Measurements from ENCODE around the gene IMP4. TPM values are rescaled to one million over a fixed set of nuclear protein-coding genes. Genes with fewer than 3 reads are reported as not detected.

IMP4 gene
- total RNA-seq, 1 donor from 2014 or later, result 48.5 TPM

GRCh38 chr2:130303169-130303568 is 39.5 kb upstream of the IMP4 start:
- Mint-ChIP-seq H3K4me1 (ENCODE audit: unreplicated experiment) (no peaks in the 10 kb centered on the region), H3K36me3 (ENCODE audit: unreplicated experiment) (no peaks in the 10 kb centered on the region), H3K9me3 (ENCODE audit: unreplicated experiment) (no peaks in the 10 kb centered on the region), H3K27me3 (ENCODE audit: unreplicated experiment) (peaks cover 13% of the 10 kb centered on the region), H3K4me3 (ENCODE audit: unreplicated experiment) (no peak overlapping the region), H3K27ac (ENCODE audit: unreplicated experiment) (no peak overlapping the region)
- DNase-seq (ENCODE audit: extremely low spot score, unreplicated experiment), result no peak
- no peak for TF ChIP-seq CTCF (IDR thresholded peaks at IDR 0.05)

- no peak for TF ChIP-seq CTCF (IDR thresholded peaks at IDR 0.05)
- Mint-ChIP-seq H3K9me3 (ENCODE audit: unreplicated experiment) (no peaks in the 10 kb centered on the region), H3K27ac (ENCODE audit: unreplicated experiment) (no peak overlapping the region), H3K36me3 (ENCODE audit: unreplicated experiment) (no peaks in the 10 kb centered on the region), H3K27me3 (ENCODE audit: unreplicated experiment) (peaks cover 7% of the 10 kb centered on the region), H3K4me1 (ENCODE audit: unreplicated experiment) (no peaks in the 10 kb centered on the region), H3K4me3 (ENCODE audit: unreplicated experiment) (no peak overlapping the region)
- DNase-seq (ENCODE audit: extremely low spot score, unreplicated experiment), result no peak
Observed at GRCh38 chr2:130304726-130305125, 38.0 kb upstream of the IMP4 start.

GRCh38 chr2:130307850-130308249 is 34.8 kb upstream of the IMP4 start:
- no peak for DNase-seq (ENCODE audit: extremely low spot score, unreplicated experiment)
- Mint-ChIP-seq H3K4me3 (ENCODE audit: unreplicated experiment) (no peak overlapping the region), H3K27me3 (ENCODE audit: unreplicated experiment) (peaks cover 6% of the 10 kb centered on the region), H3K9me3 (ENCODE audit: unreplicated experiment) (no peaks in the 10 kb centered on the region), H3K36me3 (ENCODE audit: unreplicated experiment) (no peaks in the 10 kb centered on the region), H3K27ac (ENCODE audit: unreplicated experiment) (no peak overlapping the region), H3K4me1 (ENCODE audit: unreplicated experiment) (no peaks in the 10 kb centered on the region)
- TF ChIP-seq CTCF (IDR thresholded peaks at IDR 0.05), result no peak

GRCh38 chr2:130310881-130311280 is 31.8 kb upstream of the IMP4 start:
- Mint-ChIP-seq H3K9me3 (ENCODE audit: unreplicated experiment) (no peaks in the 10 kb centered on the region), H3K36me3 (ENCODE audit: unreplicated experiment) (no peaks in the 10 kb centered on the region), H3K4me3 (ENCODE audit: unreplicated experiment) (no peak overlapping the region), H3K4me1 (ENCODE audit: unreplicated experiment) (no peaks in the 10 kb centered on the region), H3K27ac (ENCODE audit: unreplicated experiment) (no peak overlapping the region), H3K27me3 (ENCODE audit: unreplicated experiment) (peaks cover 6% of the 10 kb centered on the region)
- DNase-seq (ENCODE audit: extremely low spot score, unreplicated experiment), result no peak
- TF ChIP-seq CTCF (IDR thresholded peaks at IDR 0.05), result no peak

- no peaks in the 10 kb centered on the region for H3K4me1 Mint-ChIP-seq (ENCODE audit: unreplicated experiment)
Observed at GRCh38 chr2:130313812-130314334, 28.8 kb upstream of the IMP4 start.

More at GRCh38 chr2:130313812-130314334, 28.8 kb upstream of the IMP4 start:
- Mint-ChIP-seq H3K9me3 (ENCODE audit: unreplicated experiment) (no peaks in the 10 kb centered on the region), H3K27ac (ENCODE audit: unreplicated experiment) (no peak overlapping the region), H3K36me3 (ENCODE audit: unreplicated experiment) (no peaks in the 10 kb centered on the region), H3K27me3 (ENCODE audit: unreplicated experiment) (no peaks in the 10 kb centered on the region), H3K4me3 (ENCODE audit: unreplicated experiment) (no peak overlapping the region)
- no peak for TF ChIP-seq CTCF (IDR thresholded peaks at IDR 0.05)
- DNase-seq (ENCODE audit: extremely low spot score, unreplicated experiment), result no peak

Measured in osteocyte (in vitro differentiated cells).